ENCODE results near the gene FAM47B. TPM values are rescaled to one million over a fixed set of nuclear protein-coding genes. Genes with fewer than 3 reads are reported as not detected.

Gene FAM47B
- not detected in 5 replicates for total RNA-seq (2022; extraction: Qiagen RNA extraction)

GRCh38 chrX:34942496-34942895 lies at the start of gene FAM47B:
FAM47B (plus strand) TSS chrX:34942796; CDS start chrX:34942832, 36 bp downstream.

Measured in A549 treated with AZD2906 at 1 μM for 4 hours (cell line).